Activated CD8-positive, alpha-beta memory T cell treated with anti-CD3 and anti-CD28 coated beads for 4 hours (primary cell): ENCODE measurements around the gene CTCFL.

ENCODE experiments used
- DNase-seq, 2 donors: peaks; one replicate each; pipeline ENCODE4 v3.0.0-alpha.2; 2020; ENCODE audit warnings: low read depth in 2 of 2

The CTCFL gene

GRCh38 chr20:57524511-57525176 lies at the start of gene CTCFL:
Gene CTCFL (minus strand): TSS chr20:57525140. CDS start chr20:57524205, 935 bp downstream.
- no peak for DNase-seq

GRCh38 chr20:57573894-57574293 lies 49.0 kb upstream of the CTCFL start:
- DNase-seq, result no peak

- no peak for DNase-seq
Observed at GRCh38 chr20:57573242-57573641, 48.3 kb upstream of the CTCFL start.

GRCh38 chr20:57571782-57572416 lies 47.0 kb upstream of the CTCFL start:
- no peak for DNase-seq

- DNase-seq, result no peak
Observed at GRCh38 chr20:57570920-57571319, 46.0 kb upstream of the CTCFL start.

- no peak for DNase-seq
Observed at GRCh38 chr20:57570145-57570850, 45.4 kb upstream of the CTCFL start.

GRCh38 chr20:57568960-57569359 lies 44.0 kb upstream of the CTCFL start:
- no peak for DNase-seq

- DNase-seq, result no peak
Observed at GRCh38 chr20:57568088-57568896, 43.4 kb upstream of the CTCFL start.

- no peak for DNase-seq
Observed at GRCh38 chr20:57567471-57568079, 42.6 kb upstream of the CTCFL start.

- no peak for DNase-seq
Observed at GRCh38 chr20:57566803-57567459, 42.0 kb upstream of the CTCFL start.

- no peak for DNase-seq
Observed at GRCh38 chr20:57566399-57566798, 41.5 kb upstream of the CTCFL start.

- no peak for DNase-seq
Observed at GRCh38 chr20:57564951-57565642, 40.2 kb upstream of the CTCFL start.

- DNase-seq, result no peak
Observed at GRCh38 chr20:57564180-57564802, 39.4 kb upstream of the CTCFL start.

GRCh38 chr20:57563522-57563921 lies 38.6 kb upstream of the CTCFL start:
- DNase-seq, result no peak

- no peak for DNase-seq
Observed at GRCh38 chr20:57562541-57563465, 37.9 kb upstream of the CTCFL start.

GRCh38 chr20:57561356-57562279 lies 36.7 kb upstream of the CTCFL start:
- no peak for DNase-seq

GRCh38 chr20:57560554-57561355 lies 35.8 kb upstream of the CTCFL start, which contains the start of gene PCK1:
Gene PCK1 (plus strand): TSS chr20:57561110. CDS start chr20:57561412, 302 bp downstream.
- no peak for DNase-seq
